ENCODE measurements around the gene CHMP2A.

CHMP2A gene

DNA sequence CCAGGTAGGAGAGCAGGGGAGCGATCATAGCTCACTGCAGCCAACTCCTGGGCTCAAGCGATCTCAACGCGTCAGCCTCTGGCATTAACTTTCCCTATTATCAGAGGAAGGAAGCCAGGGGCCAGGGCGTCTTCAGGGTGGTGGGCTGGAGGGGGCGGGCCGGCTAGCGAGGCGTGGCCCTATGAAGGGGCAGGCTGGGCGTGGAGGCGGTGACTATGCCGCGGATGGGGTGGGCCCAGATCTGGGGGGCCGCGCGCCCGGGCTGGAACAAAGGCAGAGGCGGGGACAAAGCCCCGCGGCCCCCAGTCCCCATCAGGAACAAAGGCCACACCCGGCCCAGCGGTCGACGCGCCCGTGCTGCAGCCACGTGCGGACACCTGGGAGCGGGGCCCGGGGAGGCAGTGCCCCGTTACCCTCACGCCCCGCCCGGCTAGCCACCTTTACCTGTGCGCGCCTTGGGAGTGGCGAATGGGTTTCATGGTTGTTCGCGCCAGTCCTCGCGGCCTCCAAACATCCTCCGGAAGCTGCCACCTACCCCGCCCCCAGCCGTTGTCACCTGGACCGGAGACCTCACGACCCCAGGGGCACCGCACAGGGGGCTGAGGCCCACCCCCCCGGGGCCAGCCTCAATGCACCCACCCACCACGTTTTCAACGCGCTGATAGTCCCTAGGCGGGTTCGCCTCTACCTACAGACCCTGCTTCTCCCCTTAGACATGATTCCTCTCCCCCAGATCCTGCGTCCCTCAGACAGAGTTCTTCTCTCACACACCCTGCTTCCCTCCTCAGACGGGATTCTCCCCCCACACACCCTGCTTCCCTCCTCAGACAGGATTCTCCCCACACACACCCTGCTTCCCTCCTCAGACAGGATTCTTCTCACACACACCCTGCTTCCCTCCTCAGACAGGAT is 16.4 kb downstream of the CHMP2A start:
- DNase-seq (ENCODE audit: low read depth in 2 of 2): no peak

DNA sequence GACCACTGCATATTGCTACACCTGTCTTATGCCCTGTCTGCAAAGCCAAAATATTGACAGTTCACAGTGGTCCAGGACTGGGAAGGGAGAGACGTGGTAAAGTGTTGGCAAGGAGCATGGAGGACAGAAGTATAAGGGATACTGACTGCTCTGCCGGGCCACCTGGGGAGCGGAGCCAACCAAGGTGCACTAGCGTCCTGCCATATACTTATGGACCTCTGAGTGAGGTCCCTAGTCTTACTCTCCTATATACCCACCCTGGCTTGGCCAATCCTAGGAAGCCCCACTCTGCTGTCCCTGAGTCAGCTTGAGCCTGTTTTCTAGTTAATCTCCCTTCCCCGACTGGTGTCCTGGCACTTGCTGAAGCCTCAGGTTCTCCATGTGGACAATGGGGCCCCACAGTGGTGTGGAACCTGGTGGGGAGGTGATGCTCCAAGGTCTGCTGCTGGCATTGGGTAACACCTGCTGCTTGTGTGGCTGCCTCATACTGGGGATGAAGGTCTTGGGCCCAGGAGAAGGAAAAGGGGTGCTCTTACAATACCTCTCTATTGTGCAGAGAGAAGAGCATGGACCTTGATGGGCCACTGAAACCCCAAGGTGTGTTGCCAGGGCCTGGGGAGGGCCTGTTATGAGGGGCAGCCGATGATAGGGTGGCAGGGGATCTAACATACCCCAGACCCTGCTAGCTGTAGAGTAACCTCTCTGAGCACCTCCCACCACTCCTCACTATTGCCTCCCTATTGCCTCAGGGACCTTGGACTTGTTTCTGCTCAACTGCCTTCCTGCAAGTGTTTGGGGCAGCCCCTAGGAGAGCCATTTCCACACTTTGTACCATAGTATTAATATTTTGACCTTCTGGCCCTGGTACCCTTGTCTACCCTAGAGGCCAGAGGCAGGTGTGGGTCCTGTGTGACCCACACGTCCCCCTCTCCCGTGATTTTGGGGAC is 17.8 kb downstream of the CHMP2A start:
- no peak for DNase-seq (ENCODE audit: low read depth in 2 of 2)

DNA sequence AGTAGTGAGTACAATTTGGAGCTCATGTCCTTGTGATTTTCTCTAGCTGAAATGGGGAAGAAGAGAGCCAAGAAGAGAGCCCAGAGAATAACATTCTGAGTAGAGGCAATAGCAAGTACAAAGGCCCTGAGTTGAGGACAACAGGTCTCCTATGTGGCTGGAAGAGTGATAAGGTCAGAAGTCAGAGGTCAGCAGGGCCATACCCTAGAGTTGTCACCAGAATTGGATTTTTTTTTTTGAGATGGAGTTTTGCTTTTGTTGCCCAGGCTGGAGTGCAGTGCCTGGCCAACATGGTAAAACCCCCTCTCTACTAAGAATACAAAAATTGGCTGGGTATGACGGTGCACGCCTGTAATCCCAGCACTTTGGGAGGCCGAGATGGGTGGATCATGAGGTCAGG is 19.0 kb downstream of the CHMP2A start:
- DNase-seq (ENCODE audit: low read depth in 2 of 2): no peak

DNA sequence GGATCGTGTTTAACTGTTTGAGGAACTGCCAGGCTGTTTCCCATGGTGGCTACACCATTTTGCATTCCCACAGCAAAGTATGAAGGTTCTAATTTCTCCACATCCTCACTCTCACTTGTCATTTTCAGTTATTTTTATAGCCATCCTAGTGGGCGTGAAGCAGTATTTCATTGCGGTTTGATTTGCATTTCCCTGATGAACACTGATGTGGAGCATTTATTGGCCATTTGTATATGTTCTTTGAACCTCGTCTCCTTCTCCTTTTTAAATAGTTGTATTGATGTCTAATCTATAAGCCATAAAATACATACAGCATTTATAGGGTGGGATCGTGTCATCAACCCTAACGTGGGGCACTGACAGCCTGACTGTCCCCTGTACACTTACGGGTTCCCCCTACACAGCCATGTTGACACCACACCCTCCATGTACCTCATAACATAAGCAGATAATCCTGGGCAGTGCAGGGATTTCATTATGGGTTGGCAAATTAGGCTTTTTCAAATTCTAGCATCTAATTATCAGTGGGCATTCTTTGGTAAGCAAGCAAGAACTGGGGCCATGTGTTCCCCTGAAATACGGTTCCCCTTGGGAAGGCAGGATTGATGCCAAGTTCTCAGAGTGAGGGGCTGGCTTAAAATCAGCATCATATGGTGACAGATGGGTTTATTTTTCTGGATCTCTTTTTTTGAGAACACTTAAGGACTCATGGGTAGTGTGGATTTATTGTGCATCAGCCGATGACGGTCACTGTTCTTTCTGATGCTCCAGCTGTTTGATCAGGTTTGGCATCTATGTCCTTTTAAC is 23.7 kb downstream of the CHMP2A start:
- DNase-seq (ENCODE audit: low read depth in 2 of 2): no peak

- DNase-seq (ENCODE audit: low read depth in 2 of 2): no peak
These were observed 25.5 kb downstream of the CHMP2A start for GRCh38 chr19:58529405-58529804.

DNA sequence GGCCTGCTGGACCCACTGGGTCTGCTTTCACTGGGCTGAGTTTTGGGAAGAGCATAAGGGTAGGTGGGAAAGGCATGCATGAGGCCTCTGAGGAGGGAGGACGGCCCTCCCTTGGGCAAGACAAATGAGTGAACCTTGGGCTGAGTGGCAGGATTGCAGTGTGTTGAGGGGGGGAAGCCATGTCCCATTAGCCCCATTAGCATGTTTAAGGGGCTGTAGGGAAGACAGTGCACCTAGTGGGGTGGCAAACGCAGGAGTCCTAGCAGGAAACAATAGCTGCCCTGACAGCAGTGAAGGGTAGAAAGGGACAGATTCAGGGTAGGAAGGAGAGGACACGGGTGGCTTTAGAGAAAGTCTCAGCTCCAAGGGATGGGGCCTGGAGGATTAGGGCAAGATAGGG is 32.2 kb downstream of the CHMP2A start:
- DNase-seq (ENCODE audit: low read depth in 2 of 2): no peak

- DNase-seq (ENCODE audit: low read depth in 2 of 2): no peak
These were observed 33.3 kb downstream of the CHMP2A start for GRCh38 chr19:58521651-58522050.

- no peak for DNase-seq (ENCODE audit: low read depth in 2 of 2)
These were observed 34.7 kb downstream of the CHMP2A start for GRCh38 chr19:58520257-58520599.

DNA sequence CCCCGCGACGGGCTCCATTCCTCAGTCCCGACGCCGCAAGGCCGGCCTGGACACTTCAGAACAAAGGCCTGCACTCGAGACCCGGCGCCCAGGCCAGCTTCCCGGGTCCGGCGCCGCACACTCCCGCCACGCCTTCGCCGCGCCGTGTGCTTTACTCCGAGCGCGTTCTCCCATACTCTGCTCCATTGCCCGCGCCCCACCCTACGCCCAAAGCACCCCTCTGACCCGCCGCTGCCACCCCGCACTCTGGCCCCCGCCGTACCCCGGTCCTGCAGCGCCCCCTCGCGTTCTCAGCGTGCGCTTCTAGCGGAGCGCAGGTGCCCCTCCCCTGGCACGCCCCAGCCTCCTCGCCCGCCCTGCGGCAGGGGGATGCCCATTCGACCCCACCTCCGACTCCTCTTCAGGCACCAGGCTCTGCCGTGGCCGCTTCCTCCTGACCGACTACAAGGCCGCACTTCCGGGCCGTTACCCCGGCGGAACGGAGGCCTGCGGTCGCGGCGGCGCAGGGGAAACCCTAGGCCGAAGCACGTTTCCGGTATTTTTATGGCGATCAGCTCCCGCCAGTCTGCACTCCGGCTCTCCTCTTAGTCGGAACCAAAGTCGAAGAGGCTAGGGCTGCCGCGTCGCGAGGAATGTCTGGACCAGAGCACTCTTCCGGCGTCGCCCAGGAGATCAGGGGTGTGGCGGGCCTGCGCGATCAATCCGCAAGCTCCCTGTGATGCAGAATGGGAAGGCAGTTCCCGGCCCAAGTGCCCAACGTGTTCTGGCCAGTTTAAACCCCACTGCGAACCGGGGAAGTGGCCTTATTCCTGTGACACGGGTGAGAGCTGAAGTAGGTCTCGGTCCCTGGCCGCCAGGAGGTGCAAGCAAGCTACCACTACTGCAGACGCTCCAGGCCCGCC is 35.3 kb downstream of the CHMP2A start, which contains the start of gene ZBTB45:
Gene ZBTB45 (minus strand): TSS at position 456 of the 902 bp plus-strand sequence. CDS start 2,137 bp downstream, outside the sequence.
- peak; percentile 89 to 90 for DNase-seq (ENCODE audit: low read depth in 2 of 2)

GRCh38 chr19:58519087-58519354 is 35.9 kb downstream of the CHMP2A start:
- DNase-seq (ENCODE audit: low read depth in 2 of 2): peak in 1 of 2 donors; percentile 36

DNA sequence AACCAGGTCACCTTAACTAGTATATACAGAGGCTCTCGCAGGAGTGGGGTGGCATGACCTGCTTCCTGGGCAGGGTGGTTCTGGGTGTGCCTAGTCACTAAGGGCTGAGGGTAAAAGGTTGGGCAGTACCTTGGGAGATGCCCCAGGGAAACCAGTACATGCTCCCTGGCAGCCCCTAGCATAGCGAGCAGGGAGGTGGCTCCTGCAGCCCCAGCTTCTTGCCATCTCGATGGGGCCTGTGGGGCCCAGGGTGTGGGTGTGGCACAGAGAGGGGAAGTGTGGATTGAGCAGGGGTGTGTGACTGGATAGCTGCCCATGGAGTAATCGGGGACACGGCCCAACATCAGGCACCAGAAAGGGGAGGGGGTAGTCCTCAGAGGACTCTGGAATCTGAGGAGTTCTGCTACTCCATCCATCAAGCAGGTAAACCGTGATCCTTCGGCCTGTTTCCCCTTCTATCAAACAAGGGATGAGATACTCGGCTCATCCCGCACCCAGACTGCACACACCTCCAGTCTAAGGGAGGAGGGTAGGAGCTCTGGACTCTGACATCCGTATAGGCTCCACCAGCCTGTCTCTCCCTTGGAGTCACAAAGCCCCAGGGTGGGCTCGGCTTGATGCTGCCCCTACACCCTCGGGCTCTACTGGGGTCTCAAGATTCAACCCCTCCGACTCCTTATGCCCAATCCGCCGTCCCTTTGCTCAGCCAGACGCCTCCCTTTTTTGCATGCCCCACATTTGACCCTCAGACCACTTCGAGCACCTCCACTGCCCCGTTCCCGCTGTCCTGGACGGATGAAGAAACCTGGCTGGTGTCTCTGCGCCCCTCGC is 36.4 kb downstream of the CHMP2A start:
- DNase-seq (ENCODE audit: low read depth in 2 of 2): no peak

- DNase-seq (ENCODE audit: low read depth in 2 of 2): no peak
These were observed 37.7 kb downstream of the CHMP2A start for GRCh38 chr19:58516964-58517833.

- DNase-seq (ENCODE audit: low read depth in 2 of 2): no peak
These were observed 38.6 kb downstream of the CHMP2A start for GRCh38 chr19:58516246-58516836.

- DNase-seq (ENCODE audit: low read depth in 2 of 2): no peak
These were observed 39.6 kb downstream of the CHMP2A start for GRCh38 chr19:58515259-58515658.

- no peak for DNase-seq (ENCODE audit: low read depth in 2 of 2)
These were observed 40.3 kb downstream of the CHMP2A start for GRCh38 chr19:58514564-58515022.

GRCh38 chr19:58513694-58514563 is 41.0 kb downstream of the CHMP2A start:
- DNase-seq (ENCODE audit: low read depth in 2 of 2): peak; percentile 96 to 97

DNA sequence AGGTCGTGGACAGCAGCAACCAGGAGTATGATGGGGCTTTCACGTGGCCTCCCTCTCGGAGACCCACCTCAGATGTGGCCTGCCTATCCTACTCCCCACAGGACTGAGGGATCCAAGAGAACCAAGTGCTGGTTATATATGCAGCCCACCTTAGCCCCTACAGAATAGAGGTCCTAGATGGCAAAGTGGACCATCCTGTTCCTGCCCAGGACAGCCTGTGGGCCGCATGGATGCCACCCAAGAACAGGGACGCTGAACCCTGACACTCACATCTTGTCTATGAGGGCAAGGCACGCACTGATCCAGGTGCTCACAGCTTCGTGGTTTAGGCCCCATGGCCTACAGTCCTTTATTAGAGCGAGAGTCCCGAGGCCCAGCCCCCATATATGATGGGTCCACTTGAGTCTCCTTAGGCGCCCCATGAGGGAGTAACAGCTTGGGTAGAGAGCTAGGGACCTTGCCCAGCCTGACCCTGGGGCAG is 41.7 kb downstream of the CHMP2A start:
- DNase-seq (ENCODE audit: low read depth in 2 of 2): no peak

Measured in stimulated activated CD8-positive, alpha-beta memory T cell treated with anti-CD3 and anti-CD28 coated beads, Interleukin-15, amount 100 ng/mL, for 48 hours (primary cell).